Mononuclear cell (primary cell): Measurements from ENCODE around the gene SPINK2. TPM values are rescaled to one million over a fixed set of nuclear protein-coding genes. Genes with fewer than 3 reads are reported as not detected.

Source experiments
- H3K27me3 ChIP-seq: 2 replicates; pipeline ENCODE4 v1.6.0; 2011; ENCODE audit warnings: low read length, control low read depth; ENCODE audit not compliant: insufficient read depth
- H3K4me1 ChIP-seq: 2 replicates; pipeline ENCODE4 v1.5.1; 2011; ENCODE audit warnings: mild to moderate bottlenecking, low read length, control low read depth; ENCODE audit not compliant: insufficient read depth
- H3K4me3 ChIP-seq: 2 replicates; pipeline ENCODE4 v1.5.1; 2011; ENCODE audit warnings: mild to moderate bottlenecking, low read length, moderate library complexity
- H3K9me3 ChIP-seq: 2 replicates; pipeline ENCODE4 v1.5.1; 2011; ENCODE audit warnings: low read depth, mild to moderate bottlenecking, control low read depth, low read length
- total RNA-seq: library from RNA; depleted of rRNA; stranded (reverse); fragments of >200 nt; gene quantifications from one replicate; pipeline ENCODE4 v1.2.3, GENCODE V29; 2012

The SPINK2 gene
- total RNA-seq, 1 donor = 2.1 TPM

- Histone ChIP-seq H3K4me1 (no peaks in the 10 kb centered on the region), H3K9me3 (no peaks in the 10 kb centered on the region), H3K27me3 (no peaks in the 10 kb centered on the region), H3K4me3 (no peak overlapping the region)
Measured at GRCh38 chr4:56782019-56782418, 39.5 kb downstream of the SPINK2 start.

GRCh38 chr4:56773346-56773745, 48.2 kb downstream of the SPINK2 start:
- H3K27me3 ChIP-seq = no peaks in the 10 kb centered on the region
- no peaks in the 10 kb centered on the region for H3K4me1 ChIP-seq
- no peaks in the 10 kb centered on the region for H3K9me3 ChIP-seq
- no peak overlapping the region for H3K4me3 ChIP-seq

- Histone ChIP-seq H3K9me3 (no peaks in the 10 kb centered on the region), H3K27me3 (no peaks in the 10 kb centered on the region), H3K4me3 (no peak overlapping the region), H3K4me1 (no peaks in the 10 kb centered on the region)
Measured at GRCh38 chr4:56772134-56772533, 49.4 kb downstream of the SPINK2 start.

- Histone ChIP-seq H3K4me3 (no peak overlapping the region), H3K4me1 (peaks cover 20% of the 10 kb centered on the region), H3K27me3 (no peaks in the 10 kb centered on the region), H3K9me3 (no peaks in the 10 kb centered on the region)
Measured at GRCh38 chr4:56768763-56769162, 52.7 kb downstream of the SPINK2 start.

GRCh38 chr4:56768316-56768715, 53.2 kb downstream of the SPINK2 start:
- peaks cover 24% of the 10 kb centered on the region for H3K4me1 ChIP-seq
- no peak overlapping the region for H3K4me3 ChIP-seq
- no peaks in the 10 kb centered on the region for H3K27me3 ChIP-seq
- H3K9me3 ChIP-seq = no peaks in the 10 kb centered on the region

GRCh38 chr4:56767567-56767966, 53.9 kb downstream of the SPINK2 start:
- Histone ChIP-seq H3K4me1 (peaks cover 24% of the 10 kb centered on the region), H3K27me3 (no peaks in the 10 kb centered on the region), H3K4me3 (no peak overlapping the region), H3K9me3 (no peaks in the 10 kb centered on the region)

GRCh38 chr4:56764775-56765174, 56.7 kb downstream of the SPINK2 start:
- H3K4me3 ChIP-seq = no peak overlapping the region
- H3K9me3 ChIP-seq = no peaks in the 10 kb centered on the region
- H3K4me1 ChIP-seq = peaks cover 28% of the 10 kb centered on the region
- H3K27me3 ChIP-seq = no peaks in the 10 kb centered on the region

- no peaks in the 10 kb centered on the region for H3K27me3 ChIP-seq
- H3K4me1 ChIP-seq = peaks cover 33% of the 10 kb centered on the region
- H3K9me3 ChIP-seq = no peaks in the 10 kb centered on the region
- H3K4me3 ChIP-seq = no peak overlapping the region
Measured at GRCh38 chr4:56764223-56764622, 57.3 kb downstream of the SPINK2 start.

GRCh38 chr4:56762484-56763250, 58.8 kb downstream of the SPINK2 start:
- no peak overlapping the region for H3K4me3 ChIP-seq
- peaks cover 49% of the 10 kb centered on the region for H3K4me1 ChIP-seq
- H3K9me3 ChIP-seq = no peaks in the 10 kb centered on the region
- H3K27me3 ChIP-seq = no peaks in the 10 kb centered on the region

- Histone ChIP-seq H3K4me3 (no peak overlapping the region), H3K4me1 (peaks cover 61% of the 10 kb centered on the region), H3K9me3 (no peaks in the 10 kb centered on the region)
Measured at GRCh38 chr4:56760183-56760582, 61.3 kb downstream of the SPINK2 start.

More at GRCh38 chr4:56760183-56760582, 61.3 kb downstream of the SPINK2 start:
- no peaks in the 10 kb centered on the region for H3K27me3 ChIP-seq

Other genes with a start within 250 kb of the SPINK2 start
- 21.8 TPM for gene HOPX, start 140.4 kb downstream of the SPINK2 start, total RNA-seq
- 65.8 TPM for gene REST, start 86.2 kb upstream of the SPINK2 start, total RNA-seq
- 29.1 TPM for gene NOA1, start 155.9 kb upstream of the SPINK2 start, total RNA-seq
- 70.5 TPM for gene POLR2B, start 157.2 kb upstream of the SPINK2 start, total RNA-seq